ENCODE measurements around the gene LSP1. TPM values are rescaled to one million over a fixed set of nuclear protein-coding genes. Genes with fewer than 3 reads are reported as not detected.
"Not testable (repeated sequence)": the region's sequence is repeated elsewhere in the genome, so short reads cannot be mapped to it uniquely, and the experiment has no call there.

LSP1 gene, protein sequence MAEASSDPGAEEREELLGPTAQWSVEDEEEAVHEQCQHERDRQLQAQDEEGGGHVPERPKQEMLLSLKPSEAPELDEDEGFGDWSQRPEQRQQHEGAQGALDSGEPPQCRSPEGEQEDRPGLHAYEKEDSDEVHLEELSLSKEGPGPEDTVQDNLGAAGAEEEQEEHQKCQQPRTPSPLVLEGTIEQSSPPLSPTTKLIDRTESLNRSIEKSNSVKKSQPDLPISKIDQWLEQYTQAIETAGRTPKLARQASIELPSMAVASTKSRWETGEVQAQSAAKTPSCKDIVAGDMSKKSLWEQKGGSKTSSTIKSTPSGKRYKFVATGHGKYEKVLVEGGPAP
- total RNA-seq = 303 and 322 TPM in 2 replicates

- H3K4me1 Mint-ChIP-seq = peaks cover 42% of the 10 kb centered on the region
- H3K27ac Mint-ChIP-seq = peak within 1 kb of the TSS; percentile 99
Measured at GRCh38 chr11:1852877-1853276, at the start of gene LSP1. LSP1 (plus strand) TSS chr11:1853084; CDS start chr11:1853145, 61 bp downstream.

DNA sequence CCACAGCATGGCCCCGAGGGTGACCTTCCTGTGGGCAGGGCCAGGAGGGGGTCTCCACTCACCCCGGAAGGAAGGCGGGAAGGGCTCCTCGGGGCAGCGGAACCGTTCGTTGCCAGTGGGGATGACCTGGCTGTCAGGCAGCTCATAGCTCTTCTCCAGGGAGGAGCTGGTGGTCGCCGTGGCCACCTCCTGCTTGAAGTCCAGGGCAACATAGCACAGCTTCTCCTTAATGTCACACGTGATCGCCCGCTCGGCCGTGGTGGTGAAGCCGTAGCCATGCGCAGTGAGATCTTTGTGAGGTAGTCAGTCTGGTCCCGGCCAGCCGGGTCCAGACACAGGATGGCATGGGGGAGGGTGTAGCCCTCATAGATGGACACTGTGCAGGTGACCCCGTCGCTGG lies 49.6 kb upstream of the LSP1 start:
- no peak for DNase-seq
- intact Hi-C loops (cut with micrococcal nuclease) = no loop called here
- Mint-ChIP-seq H3K36me3 (ENCODE audit: low read depth) (no peaks in the 10 kb centered on the region), H3K27ac (no peak overlapping the region), H3K27me3 (peaks cover 6% of the 10 kb centered on the region), H3K4me3 (no peak overlapping the region), H3K4me1 (no peaks in the 10 kb centered on the region), H3K9me3 (no peaks in the 10 kb centered on the region)

More at GRCh38 chr11:1852877-1853276, at the start of gene LSP1:
- Mint-ChIP-seq H3K9me3 (no peaks in the 10 kb centered on the region), H3K36me3 (ENCODE audit: low read depth) (peaks cover 8% of the 10 kb centered on the region), H3K4me3 (peak within 1 kb of the TSS; percentile 93), H3K27me3 (no peaks in the 10 kb centered on the region)
- peak; percentile 96 for DNase-seq
- intact Hi-C loops (cut with micrococcal nuclease) = loop anchor here (1.0 to 5.0 kb wide), 6 partner anchors 9 to 548 kb away; partner anchors contain the start of genes DUSP8, TNNT3 and TSSC4

- DNase-seq; H3K27ac Mint-ChIP-seq; H3K9me3 Mint-ChIP-seq; intact Hi-C loops (cut with micrococcal nuclease); H3K27me3 Mint-ChIP-seq; H3K4me1 Mint-ChIP-seq; H3K4me3 Mint-ChIP-seq; H3K36me3 Mint-ChIP-seq (ENCODE audit: low read depth): not testable (repeated sequence)
Measured at GRCh38 chr11:1803835-1804519, 48.9 kb upstream of the LSP1 start.

GRCh38 chr11:1805525-1805924 lies 47.4 kb upstream of the LSP1 start:
- no peaks in the 10 kb centered on the region for H3K4me1 Mint-ChIP-seq
- intact Hi-C loops (cut with micrococcal nuclease) = no loop called here
- H3K4me3 Mint-ChIP-seq = no peak overlapping the region
- H3K36me3 Mint-ChIP-seq (ENCODE audit: low read depth) = no peaks in the 10 kb centered on the region
- no peak overlapping the region for H3K27ac Mint-ChIP-seq
- H3K27me3 Mint-ChIP-seq = peaks cover 14% of the 10 kb centered on the region
- H3K9me3 Mint-ChIP-seq = no peaks in the 10 kb centered on the region
- no peak for DNase-seq

GRCh38 chr11:1807264-1807995 lies 45.5 kb upstream of the LSP1 start:
- Mint-ChIP-seq H3K9me3 (no peaks in the 10 kb centered on the region), H3K36me3 (ENCODE audit: low read depth) (no peaks in the 10 kb centered on the region), H3K4me3 (no peak overlapping the region), H3K27me3 (peaks cover 17% of the 10 kb centered on the region), H3K4me1 (no peaks in the 10 kb centered on the region), H3K27ac (no peak overlapping the region)
- DNase-seq = no peak
- intact Hi-C loops (cut with micrococcal nuclease) = no loop called here

DNA sequence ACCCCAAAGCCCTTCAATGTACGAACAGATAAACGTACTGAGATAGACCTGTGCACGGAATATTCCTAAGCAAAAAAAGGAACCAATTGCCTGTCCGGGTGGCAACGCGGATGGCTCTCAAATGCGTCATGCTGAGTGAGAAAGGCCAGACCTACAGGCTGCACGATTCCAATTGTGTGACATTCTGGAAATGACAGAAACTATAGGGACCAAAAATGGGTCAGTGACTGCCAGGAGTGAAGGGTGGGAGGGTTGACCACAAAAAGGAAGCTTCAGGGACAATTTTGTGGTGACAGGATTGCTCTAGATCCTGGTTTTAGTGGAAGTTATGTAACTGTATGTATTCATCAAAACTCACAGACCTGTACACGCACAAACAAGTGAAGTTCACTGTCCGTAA lies 42.1 kb upstream of the LSP1 start:
- no peak for DNase-seq
- H3K27me3 Mint-ChIP-seq = peaks cover 15% of the 10 kb centered on the region
- no peaks in the 10 kb centered on the region for H3K36me3 Mint-ChIP-seq (ENCODE audit: low read depth)
- no peaks in the 10 kb centered on the region for H3K4me1 Mint-ChIP-seq
- intact Hi-C loops (cut with micrococcal nuclease) = no loop called here
- no peak overlapping the region for H3K4me3 Mint-ChIP-seq
- no peaks in the 10 kb centered on the region for H3K9me3 Mint-ChIP-seq
- no peak overlapping the region for H3K27ac Mint-ChIP-seq

DNA sequence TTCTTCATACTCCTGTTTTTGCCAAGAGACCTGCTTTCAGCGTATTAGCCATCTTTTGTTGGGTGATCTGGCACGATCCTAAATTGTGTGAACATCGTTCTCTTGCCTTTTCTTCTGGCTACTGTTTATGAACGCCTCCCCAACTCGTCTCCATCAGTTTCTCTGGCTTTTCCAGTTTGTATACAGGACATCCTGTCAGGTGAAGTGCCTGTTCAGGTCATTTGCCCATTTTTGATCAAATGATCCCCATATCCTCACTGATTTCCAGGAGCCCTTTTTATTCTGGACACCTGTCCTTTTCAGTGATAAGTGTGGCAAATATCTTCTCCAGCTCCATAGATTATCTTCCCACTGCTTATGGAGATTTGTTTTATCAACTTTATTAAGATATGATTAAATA lies 40.6 kb upstream of the LSP1 start:
- Mint-ChIP-seq H3K36me3 (ENCODE audit: low read depth) (no peaks in the 10 kb centered on the region), H3K9me3 (no peaks in the 10 kb centered on the region), H3K27ac (no peak overlapping the region), H3K27me3 (peaks cover 16% of the 10 kb centered on the region), H3K4me1 (no peaks in the 10 kb centered on the region), H3K4me3 (no peak overlapping the region)
- no peak for DNase-seq
- intact Hi-C loops (cut with micrococcal nuclease) = no loop called here

- Mint-ChIP-seq H3K9me3 (no peaks in the 10 kb centered on the region), H3K27me3 (peaks cover 17% of the 10 kb centered on the region), H3K27ac (no peak overlapping the region), H3K4me3 (no peak overlapping the region), H3K4me1 (no peaks in the 10 kb centered on the region), H3K36me3 (ENCODE audit: low read depth) (no peaks in the 10 kb centered on the region)
- intact Hi-C loops (cut with micrococcal nuclease) = no loop called here
- no peak for DNase-seq
Measured at GRCh38 chr11:1812801-1813200, 40.1 kb upstream of the LSP1 start.

DNA sequence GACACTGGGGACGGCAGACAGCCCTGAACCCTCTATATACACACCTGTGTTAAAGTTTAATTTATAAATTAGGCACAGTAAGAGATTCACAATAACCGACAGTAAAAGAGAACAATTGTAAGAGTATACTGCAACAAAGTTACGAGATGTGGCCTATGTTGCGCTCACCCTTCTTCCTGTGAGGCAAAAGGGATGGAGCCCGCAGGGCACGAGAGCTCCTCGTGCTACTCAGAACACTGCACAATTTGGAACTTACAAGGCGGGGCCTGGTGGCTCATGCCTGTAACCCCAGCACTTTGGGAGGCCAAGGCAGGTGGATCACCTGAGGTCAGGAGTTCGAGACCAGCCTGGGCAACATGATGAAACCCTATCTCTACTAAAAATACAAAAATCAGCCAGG lies 39.5 kb upstream of the LSP1 start:
- H3K27ac Mint-ChIP-seq; H3K36me3 Mint-ChIP-seq (ENCODE audit: low read depth); DNase-seq; intact Hi-C loops (cut with micrococcal nuclease); H3K4me3 Mint-ChIP-seq; H3K4me1 Mint-ChIP-seq; H3K9me3 Mint-ChIP-seq: not testable (repeated sequence)
- peaks cover 17% of the 10 kb centered on the region for H3K27me3 Mint-ChIP-seq

DNA sequence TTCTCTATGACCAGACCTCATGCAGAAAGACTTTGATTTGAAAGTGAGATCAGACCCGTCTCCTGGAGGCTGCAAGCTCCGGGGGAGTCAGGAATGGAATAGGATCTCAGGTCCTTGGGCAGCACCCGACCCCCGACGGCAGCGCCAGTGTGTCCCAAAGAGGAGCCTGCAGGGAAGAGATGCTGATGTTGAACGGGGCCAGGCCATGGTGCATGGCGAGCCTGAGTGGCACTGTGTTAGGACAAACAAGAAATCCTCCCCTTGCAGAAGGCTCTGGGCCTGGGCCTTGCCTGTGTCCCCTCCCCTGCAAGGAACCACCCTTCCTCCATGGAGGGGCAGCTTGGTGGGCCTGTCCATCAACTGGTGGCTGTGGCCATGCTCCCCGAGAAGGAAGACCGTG lies 38.2 kb upstream of the LSP1 start:
- no peaks in the 10 kb centered on the region for H3K9me3 Mint-ChIP-seq
- peaks cover 11% of the 10 kb centered on the region for H3K27me3 Mint-ChIP-seq
- H3K36me3 Mint-ChIP-seq (ENCODE audit: low read depth) = no peaks in the 10 kb centered on the region
- intact Hi-C loops (cut with micrococcal nuclease) = no loop called here
- H3K4me1 Mint-ChIP-seq = no peaks in the 10 kb centered on the region
- no peak overlapping the region for H3K27ac Mint-ChIP-seq
- H3K4me3 Mint-ChIP-seq = no peak overlapping the region
- DNase-seq = no peak

- Mint-ChIP-seq H3K27ac (no peak overlapping the region), H3K4me3 (no peak overlapping the region), H3K27me3 (peaks cover 9% of the 10 kb centered on the region), H3K36me3 (ENCODE audit: low read depth) (no peaks in the 10 kb centered on the region), H3K4me1 (no peaks in the 10 kb centered on the region), H3K9me3 (no peaks in the 10 kb centered on the region)
- intact Hi-C loops (cut with micrococcal nuclease) = no loop called here
- no peak for DNase-seq
Measured at GRCh38 chr11:1815311-1815710, 37.6 kb upstream of the LSP1 start.

GRCh38 chr11:1815751-1816150 lies 37.1 kb upstream of the LSP1 start:
- intact Hi-C loops (cut with micrococcal nuclease) = no loop called here
- Mint-ChIP-seq H3K4me1 (no peaks in the 10 kb centered on the region), H3K27me3 (peaks cover 8% of the 10 kb centered on the region), H3K4me3 (no peak overlapping the region), H3K27ac (no peak overlapping the region), H3K9me3 (no peaks in the 10 kb centered on the region), H3K36me3 (ENCODE audit: low read depth) (no peaks in the 10 kb centered on the region)
- DNase-seq = no peak

- H3K4me3 Mint-ChIP-seq = no peak overlapping the region
- H3K27ac Mint-ChIP-seq = no peak overlapping the region
- DNase-seq = no peak
- H3K4me1 Mint-ChIP-seq = no peaks in the 10 kb centered on the region
- H3K27me3 Mint-ChIP-seq = peaks cover 5% of the 10 kb centered on the region
- H3K9me3 Mint-ChIP-seq = no peaks in the 10 kb centered on the region
- H3K36me3 Mint-ChIP-seq (ENCODE audit: low read depth) = no peaks in the 10 kb centered on the region
- intact Hi-C loops (cut with micrococcal nuclease) = no loop called here
Measured at GRCh38 chr11:1817000-1817399, 35.9 kb upstream of the LSP1 start.

DNA sequence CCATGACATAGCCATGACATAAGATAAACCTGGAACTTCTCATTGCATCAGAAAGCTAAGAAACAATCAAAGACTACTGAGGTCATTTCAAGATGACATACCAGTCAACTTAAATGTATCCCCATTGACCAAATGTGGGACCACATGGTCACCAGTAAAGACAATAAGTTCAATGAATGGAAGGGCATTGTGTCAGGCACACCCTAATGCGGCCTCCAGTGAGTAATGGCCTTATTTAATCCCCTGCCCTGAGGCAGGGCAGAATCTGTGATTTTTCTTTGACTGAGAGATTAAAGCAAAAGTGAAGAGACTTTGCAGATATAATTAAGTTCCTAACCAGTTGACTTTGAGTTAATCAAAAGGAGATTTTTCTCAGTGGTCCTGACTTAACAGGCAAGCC lies 35.4 kb upstream of the LSP1 start:
- no peak overlapping the region for H3K4me3 Mint-ChIP-seq
- no peaks in the 10 kb centered on the region for H3K9me3 Mint-ChIP-seq
- no peaks in the 10 kb centered on the region for H3K36me3 Mint-ChIP-seq (ENCODE audit: low read depth)
- no peak for DNase-seq
- peaks cover 4% of the 10 kb centered on the region for H3K27me3 Mint-ChIP-seq
- no peak overlapping the region for H3K27ac Mint-ChIP-seq
- no peaks in the 10 kb centered on the region for H3K4me1 Mint-ChIP-seq
- intact Hi-C loops (cut with micrococcal nuclease) = no loop called here
